Hepatocyte (in vitro differentiated cells): ENCODE measurements around the gene GNAT2. TPM values are rescaled to one million over a fixed set of nuclear protein-coding genes. Genes with fewer than 3 reads are reported as not detected.
A peak's percentile ranks its signal among the peaks of the same experiment; 100 is the strongest.

Experiments used
- DNase-seq: peaks from one replicate; pipeline ENCODE4 v3.0.0-alpha.2; 2016; ENCODE audit warnings: low spot score
- H2AFZ ChIP-seq: fragments of 200-600 bp; sonication (generic); 2 replicates; pipeline ENCODE4 v1.6.0; 2016; ENCODE audit warnings: antibody characterized with exemption, mild to moderate bottlenecking
- H3K27ac ChIP-seq: fragments of 200-600 bp; sonication (generic); 2 replicates; pipeline ENCODE4 v1.5.1; 2016; ENCODE audit warnings: mild to moderate bottlenecking
- H3K27me3 ChIP-seq: fragments of 200-600 bp; sonication (generic); 2 replicates; pipeline ENCODE4 v1.6.1; 2016
- H3K36me3 ChIP-seq: fragments of 200-600 bp; sonication (generic); replicated peaks from 2 replicates; pipeline ENCODE4 v1.5.1; 2016; ENCODE audit warnings: low read depth; ENCODE audit not compliant: insufficient read depth
- H3K4me1 ChIP-seq: fragments of 200-600 bp; sonication (generic); 2 replicates; pipeline ENCODE4 v1.5.1; 2016; ENCODE audit warnings: mild to moderate bottlenecking, moderate library complexity; ENCODE audit not compliant: insufficient read depth
- H3K4me2 ChIP-seq: fragments of 200-600 bp; sonication (generic); 2 replicates; pipeline ENCODE4 v1.6.0; 2016
- H3K4me3 ChIP-seq: fragments of 200-600 bp; sonication (generic); 2 replicates; pipeline ENCODE4 v1.5.1; 2016; ENCODE audit warnings: mild to moderate bottlenecking
- H3K79me2 ChIP-seq: fragments of 200-600 bp; sonication (generic); 2 replicates; pipeline ENCODE4 v1.6.0; 2017; ENCODE audit warnings: mild to moderate bottlenecking
- H3K9me2 ChIP-seq: fragments of 200-600 bp; sonication (generic); replicated peaks from 2 replicates; pipeline ENCODE4 v1.6.0; 2017; ENCODE audit warnings: mild to moderate bottlenecking; ENCODE audit not compliant: insufficient read depth
- H3K9me3 ChIP-seq: fragments of 200-600 bp; sonication (generic); 2 replicates; pipeline ENCODE4 v1.5.1; 2016; ENCODE audit warnings: low read depth, mild to moderate bottlenecking
- H4K20me1 ChIP-seq: fragments of 200-600 bp; sonication (generic); 2 replicates; pipeline ENCODE4 v1.6.0; 2016; ENCODE audit warnings: mild to moderate bottlenecking; ENCODE audit not compliant: insufficient read depth, poor library complexity, severe bottlenecking
- CTCF ChIP-seq: fragments of 200-600 bp; sonication (generic); IDR thresholded peaks from 2 replicates; pipeline ENCODE4 v1.5.1; 2016; ENCODE audit warnings: antibody characterized with exemption, mild to moderate bottlenecking; ENCODE audit not compliant: poor library complexity
- EZH2 ChIP-seq: fragments of 200-600 bp; sonication (generic); IDR thresholded peaks from 2 replicates; pipeline ENCODE4 v1.6.1; 2016; ENCODE audit warnings: antibody characterized with exemption, mild to moderate bottlenecking, borderline replicate concordance
- EZH2phosphoT487 ChIP-seq: fragments of 200-600 bp; sonication (generic); IDR thresholded peaks from one replicate; pipeline ENCODE4 v1.6.1; 2018; ENCODE audit warnings: antibody characterized with exemption, mild to moderate bottlenecking, low read depth, moderate library complexity; ENCODE audit not compliant: unreplicated experiment, severe bottlenecking
- WGBS: methylation state at CpG from one replicate; pipeline ENCODE4 v1.1.6; 2016; ENCODE audit warnings: low lambda C conversion rate; ENCODE audit errors: missing lambda C conversion rate; 5-methylcytosine and 5-hydroxymethylcytosine counted together
- polyA plus RNA-seq: library from polyadenylated mRNA; unstranded; fragments of >200 nt; fragmentation: Nextera tagmentation; extraction: Ambion mirVana; gene quantifications from 2 replicates; pipeline ENCODE4 v1.2.1, GENCODE V29; 2016
- total RNA-seq: library from RNA; depleted of rRNA; stranded (reverse); fragments of >200 nt; gene quantifications from 2 replicates; pipeline ENCODE4 v1.2.3, GENCODE V29; 2014

GNAT2 gene
- total and polyA plus RNA-seq, 2 experiments from 2014 or later, result 0.18 TPM; not detected in 1

GRCh38 chr1:109630081-109630897, 10.9 kb upstream of the GNAT2 start:
- Histone ChIP-seq H2AFZ (no peak overlapping the region), H4K20me1 (peaks cover 7% of the 10 kb centered on the region), H3K9me2 (no peaks in the 10 kb centered on the region), H3K79me2 (no peaks in the 10 kb centered on the region), H3K4me3 (no peak overlapping the region), H3K27ac (no peak overlapping the region), H3K36me3 (no peaks in the 10 kb centered on the region), H3K4me1 (peaks cover under 1% of the 10 kb centered on the region), H3K4me2 (no peak overlapping the region), H3K27me3 (no peaks in the 10 kb centered on the region), H3K9me3 (no peaks in the 10 kb centered on the region)
- no peak for DNase-seq
- TF ChIP-seq EZH2phosphoT487 (no peak), CTCF (peak; percentile 55)
- 94% methylated on average over 20 of the region's 30 CpGs for whole genome bisulfite sequencing

GRCh38 chr1:109629372-109630030, 10.1 kb upstream of the GNAT2 start:
- Histone ChIP-seq H3K4me2 (no peak overlapping the region), H3K4me1 (peaks cover 2% of the 10 kb centered on the region), H3K9me3 (no peaks in the 10 kb centered on the region), H3K9me2 (no peaks in the 10 kb centered on the region), H3K27ac (no peak overlapping the region), H3K4me3 (no peak overlapping the region), H3K79me2 (peaks cover 6% of the 10 kb centered on the region), H2AFZ (no peak overlapping the region), H3K27me3 (no peaks in the 10 kb centered on the region), H3K36me3 (no peaks in the 10 kb centered on the region), H4K20me1 (peaks cover 11% of the 10 kb centered on the region)
- 92% methylated on average over 10 of the region's 10 CpGs for WGBS
- TF ChIP-seq EZH2, result no peak
- no peak for TF ChIP-seq CTCF
- no peak for TF ChIP-seq EZH2phosphoT487
- DNase-seq, result no peak

GRCh38 chr1:109628540-109629321, 9.3 kb upstream of the GNAT2 start:
- H3K9me2 ChIP-seq, result no peaks in the 10 kb centered on the region
- H4K20me1 ChIP-seq, result peaks cover 19% of the 10 kb centered on the region
- no peak overlapping the region for H3K4me3 ChIP-seq
- no peak overlapping the region for H3K27ac ChIP-seq
- H3K79me2 ChIP-seq, result peaks cover 14% of the 10 kb centered on the region
- 94% methylated on average over 23 of the region's 23 CpGs for WGBS
- H3K9me3 ChIP-seq, result no peaks in the 10 kb centered on the region
- H3K27me3 ChIP-seq, result no peaks in the 10 kb centered on the region
- DNase-seq, result no peak
- peaks cover 10% of the 10 kb centered on the region for H3K4me1 ChIP-seq
- H2AFZ ChIP-seq, result no peak overlapping the region
- H3K36me3 ChIP-seq, result no peaks in the 10 kb centered on the region
- H3K4me2 ChIP-seq, result no peak overlapping the region
- no peak for TF ChIP-seq EZH2
- TF ChIP-seq CTCF, result no peak
